DND-41 (cell line): ENCODE results near the gene TRMO.

Experiments
- CTCF ChIP-seq: IDR thresholded peaks from 2 replicates; pipeline ENCODE4 v1.5.1; 2012; ENCODE audit warnings: borderline replicate concordance, low read length, moderate library complexity, mild to moderate bottlenecking; ENCODE audit not compliant: poor library complexity, severe bottlenecking; ENCODE audit errors: extremely low read depth
- EZH2 ChIP-seq: IDR thresholded peaks from 3 replicates; pipeline ENCODE4 v1.6.1; 2012; ENCODE audit warnings: borderline replicate concordance, low read depth, mild to moderate bottlenecking, moderate library complexity, low read length, inconsistent platforms; ENCODE audit not compliant: severe bottlenecking

DNA sequence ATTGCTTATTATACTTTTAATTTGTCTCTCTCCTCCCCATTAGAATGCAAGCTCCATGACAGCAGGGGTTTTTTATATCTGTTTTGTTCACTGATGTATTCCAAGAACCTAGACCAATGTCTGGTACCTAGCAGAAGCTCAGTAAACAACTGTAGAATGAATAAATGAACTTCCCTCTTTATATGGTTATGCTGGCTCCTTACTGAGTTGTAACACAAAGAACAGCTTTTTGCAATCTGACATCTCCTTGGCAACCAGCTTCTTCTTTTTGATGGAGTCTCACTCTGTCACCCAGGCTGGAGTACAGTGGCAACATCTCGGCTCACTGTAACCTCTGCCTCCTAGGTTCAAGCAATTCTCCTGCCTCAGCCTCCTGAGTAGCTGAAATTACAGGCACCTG, 13.6 kb downstream of the TRMO start:
- TF ChIP-seq CTCF (no peak), EZH2 (no peak)
